Left ventricle myocardium inferior (tissue), 1 donor: ENCODE measurements around the gene ACSM6. TPM values are rescaled to one million over a fixed set of nuclear protein-coding genes. Genes with fewer than 3 reads are reported as not detected.

Experiments
- DNase-seq: peaks from one replicate; pipeline ENCODE4 v3.0.0-alpha.2; 2020
- H3K27ac ChIP-seq: fragments of 200-600 bp; replicated peaks from 2 replicates; pipeline ENCODE4 v1.8.0; 2021
- H3K27me3 ChIP-seq: fragments of 200-600 bp; 2 replicates; pipeline ENCODE4 v1.8.0; 2021; ENCODE audit warnings: low read depth
- H3K36me3 ChIP-seq: fragments of 200-600 bp; 2 replicates; pipeline ENCODE4 v1.8.0; 2021
- H3K4me1 ChIP-seq: fragments of 200-600 bp; 2 replicates; pipeline ENCODE4 v1.8.0; 2021
- H3K4me3 ChIP-seq: fragments of 200-600 bp; 2 replicates; pipeline ENCODE4 v1.8.0; 2021; ENCODE audit warnings: mild to moderate bottlenecking, moderate library complexity
- H3K9me3 ChIP-seq: fragments of 200-600 bp; replicated peaks from 2 replicates; pipeline ENCODE4 v1.8.0; 2021
- intact Hi-C: fragments of 100-400 bp; cut with micrococcal nuclease; formaldehyde crosslinking; loops from one replicate; pipeline ENCODE4 v1.11.0; 2022
- long read RNA-seq: library from polyadenylated mRNA; unstranded; transcript quantifications from one replicate; pipeline ENCODE4 v2.0.0, GENCODE V29; 2021
- total RNA-seq: library from RNA; stranded (reverse); fragmentation: NEBNext Ultra II Directional; extraction: Animal tissue kit (Norgen Biotek cat#: 25700); gene quantifications from one replicate; pipeline ENCODE4 v1.2.1, GENCODE V29; 2021
- TF ChIP-seq, protein P1 (sequence below): fragments of 200-600 bp; IDR thresholded peaks from 2 replicates; pipeline ENCODE4 v1.8.0; 2021; ENCODE audit warnings: antibody characterized with exemption, mild to moderate bottlenecking, borderline replicate concordance
- donor health status: DM: no; HTN: yes; CAD: no; lungs with severe emphysema.

ACSM6 gene, protein sequence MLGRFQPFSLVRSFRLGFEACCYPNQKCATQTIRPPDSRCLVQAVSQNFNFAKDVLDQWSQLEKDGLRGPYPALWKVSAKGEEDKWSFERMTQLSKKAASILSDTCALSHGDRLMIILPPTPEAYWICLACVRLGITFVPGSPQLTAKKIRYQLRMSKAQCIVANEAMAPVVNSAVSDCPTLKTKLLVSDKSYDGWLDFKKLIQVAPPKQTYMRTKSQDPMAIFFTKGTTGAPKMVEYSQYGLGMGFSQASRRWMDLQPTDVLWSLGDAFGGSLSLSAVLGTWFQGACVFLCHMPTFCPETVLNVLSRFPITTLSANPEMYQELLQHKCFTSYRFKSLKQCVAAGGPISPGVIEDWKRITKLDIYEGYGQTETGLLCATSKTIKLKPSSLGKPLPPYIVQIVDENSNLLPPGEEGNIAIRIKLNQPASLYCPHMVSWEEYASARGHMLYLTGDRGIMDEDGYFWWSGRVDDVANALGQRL
- total RNA-seq: not detected
- long read RNA-seq: 0 reads

DNA sequence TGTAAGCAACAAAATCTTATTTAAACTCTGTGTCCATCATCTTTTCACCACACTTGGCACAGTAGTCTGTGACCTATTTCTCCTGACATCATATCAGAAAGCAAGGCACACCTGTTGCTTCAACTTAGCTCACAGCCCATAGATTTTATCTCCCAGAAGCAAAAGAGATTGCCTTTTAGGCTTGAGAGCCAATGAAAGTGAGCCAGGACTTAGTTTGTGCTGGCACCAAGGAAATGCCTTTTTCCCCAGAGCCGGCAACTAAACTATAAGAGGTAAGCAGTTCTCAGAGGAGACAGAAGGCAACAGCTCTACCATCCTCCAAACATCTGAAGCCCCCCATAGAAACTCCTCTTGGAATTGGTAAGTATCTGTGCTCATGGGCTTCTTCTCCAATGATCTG is at the start of gene ACSM6:
Gene ACSM6, plus strand, starts transcription at position 295 of the 400 bp plus-strand sequence. CDS start 248 bp downstream, outside the sequence.
- H3K4me1 ChIP-seq: no peaks in the 10 kb centered on the region
- no peak for DNase-seq
- H3K4me3 ChIP-seq: no peak within 1 kb of the TSS
- intact Hi-C loops: no loop called here
- H3K9me3 ChIP-seq: no peaks in the 10 kb centered on the region
- no peak within 1 kb of the TSS for H3K27ac ChIP-seq
- no peaks in the 10 kb centered on the region for H3K36me3 ChIP-seq
- TF ChIP-seq, protein P1, sequence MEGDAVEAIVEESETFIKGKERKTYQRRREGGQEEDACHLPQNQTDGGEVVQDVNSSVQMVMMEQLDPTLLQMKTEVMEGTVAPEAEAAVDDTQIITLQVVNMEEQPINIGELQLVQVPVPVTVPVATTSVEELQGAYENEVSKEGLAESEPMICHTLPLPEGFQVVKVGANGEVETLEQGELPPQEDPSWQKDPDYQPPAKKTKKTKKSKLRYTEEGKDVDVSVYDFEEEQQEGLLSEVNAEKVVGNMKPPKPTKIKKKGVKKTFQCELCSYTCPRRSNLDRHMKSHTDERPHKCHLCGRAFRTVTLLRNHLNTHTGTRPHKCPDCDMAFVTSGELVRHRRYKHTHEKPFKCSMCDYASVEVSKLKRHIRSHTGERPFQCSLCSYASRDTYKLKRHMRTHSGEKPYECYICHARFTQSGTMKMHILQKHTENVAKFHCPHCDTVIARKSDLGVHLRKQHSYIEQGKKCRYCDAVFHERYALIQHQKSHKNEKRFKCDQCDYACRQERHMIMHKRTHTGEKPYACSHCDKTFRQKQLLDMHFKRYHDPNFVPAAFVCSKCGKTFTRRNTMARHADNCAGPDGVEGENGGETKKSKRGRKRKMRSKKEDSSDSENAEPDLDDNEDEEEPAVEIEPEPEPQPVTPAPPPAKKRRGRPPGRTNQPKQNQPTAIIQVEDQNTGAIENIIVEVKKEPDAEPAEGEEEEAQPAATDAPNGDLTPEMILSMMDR: no peak
- H3K27me3 ChIP-seq: no peaks in the 10 kb centered on the region

DNA sequence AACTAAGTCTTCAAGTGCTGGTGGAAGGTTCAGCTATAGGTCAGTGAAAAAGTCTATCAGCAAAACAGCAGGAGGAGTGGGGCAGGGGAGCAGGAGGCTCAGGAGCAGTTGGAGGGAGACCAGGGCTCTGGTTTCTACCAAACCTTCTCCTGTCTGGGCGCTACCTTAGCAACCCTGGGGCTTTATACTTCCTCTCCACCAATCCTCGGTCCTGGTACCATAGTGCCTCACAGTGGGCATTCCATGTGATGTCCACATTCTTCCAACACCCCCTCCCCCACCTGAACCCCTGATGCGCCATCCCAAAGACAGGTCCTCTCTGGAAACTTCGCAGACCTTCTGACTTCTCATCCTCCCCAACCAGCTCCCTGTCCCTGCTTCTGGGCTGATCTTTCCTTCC is 25.3 kb upstream of the ACSM6 start:
- no peaks in the 10 kb centered on the region for H3K27me3 ChIP-seq
- DNase-seq: no peak
- H3K4me1 ChIP-seq: no peaks in the 10 kb centered on the region
- H3K4me3 ChIP-seq: no peak overlapping the region
- no peak overlapping the region for H3K27ac ChIP-seq
- no peaks in the 10 kb centered on the region for H3K36me3 ChIP-seq
- TF ChIP-seq, protein P1: no peak
- intact Hi-C loops: no loop called here
- H3K9me3 ChIP-seq: peaks cover 12% of the 10 kb centered on the region

DNA sequence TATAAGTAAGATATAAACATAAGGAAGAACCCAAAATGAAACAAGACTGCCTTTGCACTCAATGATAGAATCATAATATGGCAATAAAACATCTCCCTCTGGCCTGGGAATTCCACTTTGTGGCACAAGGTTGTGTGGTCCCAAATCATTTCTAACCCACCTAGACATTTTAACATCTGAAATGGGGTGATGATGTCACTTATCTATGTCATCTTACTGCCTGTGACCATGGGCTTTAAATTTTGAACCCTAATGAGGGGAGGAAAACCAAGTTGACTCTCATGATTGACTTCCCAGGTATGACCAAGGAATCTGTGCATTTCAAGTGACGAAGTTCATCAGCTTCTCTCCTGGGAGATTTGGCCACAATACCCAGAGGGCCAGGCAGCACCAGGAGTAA is 24.5 kb upstream of the ACSM6 start:
- no peaks in the 10 kb centered on the region for H3K36me3 ChIP-seq
- TF ChIP-seq, protein P1: no peak
- H3K9me3 ChIP-seq: peaks cover 12% of the 10 kb centered on the region
- H3K27ac ChIP-seq: no peak overlapping the region
- intact Hi-C loops: no loop called here
- no peaks in the 10 kb centered on the region for H3K27me3 ChIP-seq
- DNase-seq: no peak
- no peak overlapping the region for H3K4me3 ChIP-seq
- no peaks in the 10 kb centered on the region for H3K4me1 ChIP-seq

DNA sequence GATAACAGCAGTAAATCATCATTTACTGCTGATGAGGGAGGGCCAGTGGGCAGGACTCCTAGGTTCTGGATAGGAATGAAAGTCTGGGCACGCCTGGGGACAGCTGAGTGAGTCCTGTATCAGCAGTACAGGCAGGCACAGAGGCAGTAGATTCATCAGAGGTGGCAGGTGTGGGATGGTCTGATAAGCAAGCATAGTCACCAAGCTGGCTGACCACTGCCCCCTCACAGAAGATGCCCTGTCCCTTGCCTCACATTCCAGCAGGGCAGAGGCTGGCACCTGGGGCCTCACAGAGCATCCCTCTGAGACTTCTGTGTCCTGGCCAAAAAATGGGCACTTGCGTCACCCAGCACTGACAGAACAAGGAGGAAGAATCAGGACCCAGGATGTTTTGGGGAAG is 23.2 kb upstream of the ACSM6 start:
- H3K9me3 ChIP-seq: peaks cover 8% of the 10 kb centered on the region
- H3K36me3 ChIP-seq: no peaks in the 10 kb centered on the region
- H3K27ac ChIP-seq: no peak overlapping the region
- H3K4me1 ChIP-seq: no peaks in the 10 kb centered on the region
- no peak overlapping the region for H3K4me3 ChIP-seq
- no peaks in the 10 kb centered on the region for H3K27me3 ChIP-seq
- intact Hi-C loops: no loop called here
- TF ChIP-seq, protein P1: no peak
- DNase-seq: no peak

DNA sequence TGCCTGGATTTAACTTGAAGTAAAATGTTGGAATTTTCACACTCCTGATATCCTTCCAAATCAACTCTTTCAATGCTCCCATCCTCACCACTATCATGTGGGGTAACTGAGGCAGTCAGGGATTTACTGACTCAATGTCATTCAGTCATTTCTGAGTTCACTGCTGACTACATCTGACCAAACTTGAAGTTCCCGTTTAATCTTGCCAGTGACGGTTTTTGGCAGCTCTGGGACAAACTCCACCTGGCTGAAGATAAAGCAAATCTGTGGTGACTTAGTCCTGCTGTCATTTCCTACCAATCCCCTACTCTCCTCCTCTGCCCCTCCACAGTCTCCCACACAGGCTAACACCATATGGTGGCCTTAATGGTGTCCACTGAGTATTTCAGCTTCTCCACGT is 22.7 kb upstream of the ACSM6 start:
- intact Hi-C loops: no loop called here

More for the DNA sequence above, 22.7 kb upstream of the ACSM6 start:
- Histone ChIP-seq H3K27ac (no peak overlapping the region), H3K4me1 (no peaks in the 10 kb centered on the region), H3K36me3 (no peaks in the 10 kb centered on the region), H3K27me3 (no peaks in the 10 kb centered on the region), H3K4me3 (no peak overlapping the region), H3K9me3 (peaks cover 6% of the 10 kb centered on the region)
- TF ChIP-seq, protein P1: no peak
- no peak for DNase-seq
